GM21786 (cell line): ENCODE measurements around the gene MTMR10.

Experiments
- ATAC-seq: cut with Tn5 transposase; IDR thresholded peaks from one replicate; pipeline ENCODE4 v1.9.1; 2021; ENCODE audit not compliant: unreplicated experiment

Gene MTMR10, protein sequence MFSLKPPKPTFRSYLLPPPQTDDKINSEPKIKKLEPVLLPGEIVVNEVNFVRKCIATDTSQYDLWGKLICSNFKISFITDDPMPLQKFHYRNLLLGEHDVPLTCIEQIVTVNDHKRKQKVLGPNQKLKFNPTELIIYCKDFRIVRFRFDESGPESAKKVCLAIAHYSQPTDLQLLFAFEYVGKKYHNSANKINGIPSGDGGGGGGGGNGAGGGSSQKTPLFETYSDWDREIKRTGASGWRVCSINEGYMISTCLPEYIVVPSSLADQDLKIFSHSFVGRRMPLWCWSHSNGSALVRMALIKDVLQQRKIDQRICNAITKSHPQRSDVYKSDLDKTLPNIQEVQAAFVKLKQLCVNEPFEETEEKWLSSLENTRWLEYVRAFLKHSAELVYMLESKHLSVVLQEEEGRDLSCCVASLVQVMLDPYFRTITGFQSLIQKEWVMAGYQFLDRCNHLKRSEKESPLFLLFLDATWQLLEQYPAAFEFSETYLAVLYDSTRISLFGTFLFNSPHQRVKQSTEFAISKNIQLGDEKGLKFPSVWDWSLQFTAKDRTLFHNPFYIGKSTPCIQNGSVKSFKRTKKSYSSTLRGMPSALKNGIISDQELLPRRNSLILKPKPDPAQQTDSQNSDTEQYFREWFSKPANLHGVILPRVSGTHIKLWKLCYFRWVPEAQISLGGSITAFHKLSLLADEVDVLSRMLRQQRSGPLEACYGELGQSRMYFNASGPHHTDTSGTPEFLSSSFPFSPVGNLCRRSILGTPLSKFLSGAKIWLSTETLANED

DNA sequence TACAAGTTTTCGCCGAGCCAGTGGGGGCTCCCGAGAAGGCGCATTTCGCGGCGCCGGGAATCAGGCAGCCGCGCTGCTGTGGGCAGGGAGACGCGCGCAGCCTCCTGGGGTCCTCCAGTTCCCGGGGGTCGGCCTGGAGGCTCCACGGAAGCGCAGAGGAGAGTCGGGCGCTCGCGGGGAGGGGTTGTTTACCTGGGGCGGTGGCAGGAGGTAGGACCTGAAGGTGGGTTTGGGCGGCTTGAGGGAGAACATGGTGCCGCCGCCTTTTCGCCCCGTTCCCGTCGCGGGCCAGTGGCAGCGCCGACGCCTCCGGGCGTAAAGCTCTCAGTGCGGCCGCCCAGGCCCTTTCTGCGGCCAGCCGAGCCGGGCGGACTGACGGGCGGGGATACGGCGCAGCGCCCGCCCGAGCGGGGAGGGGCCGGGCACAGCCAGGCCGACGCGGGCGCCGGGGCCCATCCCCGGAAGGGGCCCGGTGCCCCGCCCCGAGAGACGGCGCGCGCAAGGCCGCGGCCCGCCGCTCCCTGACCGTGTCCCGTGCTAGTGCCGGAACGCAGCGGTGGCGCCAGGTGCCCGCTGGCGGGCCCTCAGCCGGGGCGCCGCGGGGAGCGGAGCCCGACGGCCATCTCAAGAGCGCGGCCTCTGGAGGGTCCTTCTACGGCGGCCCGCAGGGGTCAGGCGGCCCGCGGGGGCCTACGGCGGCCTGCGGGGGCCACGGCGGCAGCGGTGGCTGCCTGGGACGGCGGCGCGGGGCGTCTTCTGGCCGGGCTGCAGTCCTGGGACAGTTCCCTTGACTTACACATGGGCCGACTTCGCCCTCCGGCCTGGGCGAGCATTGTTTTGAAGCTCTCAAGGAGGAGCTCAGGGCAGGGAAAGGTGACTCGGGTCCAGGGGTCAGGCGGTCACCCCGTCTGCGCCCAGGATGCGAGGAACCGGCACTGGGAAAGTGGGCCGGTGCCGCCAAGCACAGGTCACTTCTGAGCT lies at the start of gene MTMR10:
TSS of gene MTMR10 (minus strand) at position 374 of the 981 bp plus-strand sequence. CDS start at position 252, 122 bp downstream.
- peak; percentile 84 for ATAC-seq

GRCh38 chr15:31040611-31041010 lies 49.2 kb upstream of the MTMR10 start:
- ATAC-seq = no peak

DNA sequence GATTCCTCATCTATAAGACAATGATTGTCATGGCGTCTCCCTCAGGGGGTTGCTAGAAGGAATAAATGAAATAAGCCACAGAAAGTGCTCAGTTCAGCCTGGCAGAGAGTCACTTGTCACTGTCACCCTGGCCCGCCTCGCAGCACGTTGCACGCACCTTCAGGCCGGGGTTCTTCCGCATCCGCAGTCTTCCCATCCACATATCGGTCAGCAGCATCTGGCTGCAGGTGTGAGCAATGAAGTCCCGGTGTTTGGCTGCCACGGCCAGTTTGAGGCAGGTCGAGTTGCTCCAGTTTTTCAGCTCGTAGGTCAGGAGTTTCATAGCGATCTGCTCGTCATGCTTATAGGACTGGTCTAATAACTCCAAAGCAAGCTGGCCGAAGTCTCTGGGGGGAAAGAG lies 48.5 kb upstream of the MTMR10 start:
- no peak for ATAC-seq

GRCh38 chr15:31037731-31038477 lies 46.5 kb upstream of the MTMR10 start:
- no peak for ATAC-seq

GRCh38 chr15:31036783-31037182 lies 45.4 kb upstream of the MTMR10 start:
- ATAC-seq = no peak

DNA sequence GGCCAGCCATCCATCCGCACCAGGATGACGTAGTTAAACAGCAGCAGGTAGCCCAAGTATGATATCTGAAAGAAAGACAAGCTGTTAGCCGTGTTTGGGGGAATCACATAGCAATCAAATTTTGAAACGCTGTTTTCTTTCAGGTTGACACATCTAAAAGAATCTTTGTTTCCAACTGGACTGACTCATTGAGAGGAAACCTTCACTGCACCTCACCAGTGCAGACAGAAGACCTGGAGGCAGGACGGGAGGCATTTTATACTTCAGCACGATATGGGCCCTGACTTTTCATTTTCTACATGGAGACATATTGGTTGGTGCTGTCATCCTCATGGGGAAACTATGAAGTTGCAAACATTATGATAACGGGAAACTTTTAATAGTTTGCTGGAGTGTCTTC lies 44.2 kb upstream of the MTMR10 start:
- no peak for ATAC-seq

DNA sequence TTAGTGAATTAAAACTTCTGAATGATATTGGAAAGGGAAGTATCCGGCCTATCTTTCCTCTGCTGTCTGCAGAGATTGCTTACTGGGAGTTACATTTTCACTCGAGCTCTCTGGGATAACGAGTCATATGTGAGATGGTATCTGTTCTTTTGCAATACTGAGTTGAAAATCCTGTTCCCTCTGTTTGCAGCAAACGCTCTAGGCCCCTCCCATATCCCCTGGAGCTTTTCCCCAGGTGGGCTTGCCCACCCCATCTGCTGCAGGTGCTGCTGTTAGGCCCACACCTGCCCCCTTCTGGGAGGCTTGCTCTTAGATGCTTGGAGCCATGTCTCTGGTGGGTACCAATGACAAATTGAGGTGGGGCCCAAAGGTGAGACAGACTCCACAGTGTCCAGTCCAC lies 42.7 kb upstream of the MTMR10 start:
- ATAC-seq = no peak

DNA sequence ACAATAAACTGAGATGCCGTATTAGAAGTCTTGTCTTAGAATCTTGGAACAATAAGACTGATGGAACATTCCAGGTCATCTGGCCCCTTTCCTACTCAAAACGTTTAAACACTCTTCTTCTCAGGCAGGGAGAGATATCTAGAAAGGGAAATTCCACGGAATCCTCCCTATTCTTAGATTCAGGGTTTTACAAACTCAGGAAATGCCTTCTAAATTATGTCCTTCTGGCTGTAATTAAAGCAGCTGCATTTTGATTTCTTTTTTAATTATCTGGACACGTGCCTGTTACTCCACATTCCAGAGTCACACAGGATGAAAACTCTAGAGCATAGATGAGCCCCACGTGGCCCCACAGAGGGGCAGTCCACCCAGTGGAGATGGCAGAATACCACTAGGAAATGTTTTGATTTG lies 41.5 kb upstream of the MTMR10 start:
- no peak for ATAC-seq

- ATAC-seq = peak; percentile 94
These were observed 40.1 kb upstream of the MTMR10 start for GRCh38 chr15:31031471-31032067.

- ATAC-seq = no peak
These were observed 36.6 kb upstream of the MTMR10 start for GRCh38 chr15:31027910-31028578.

DNA sequence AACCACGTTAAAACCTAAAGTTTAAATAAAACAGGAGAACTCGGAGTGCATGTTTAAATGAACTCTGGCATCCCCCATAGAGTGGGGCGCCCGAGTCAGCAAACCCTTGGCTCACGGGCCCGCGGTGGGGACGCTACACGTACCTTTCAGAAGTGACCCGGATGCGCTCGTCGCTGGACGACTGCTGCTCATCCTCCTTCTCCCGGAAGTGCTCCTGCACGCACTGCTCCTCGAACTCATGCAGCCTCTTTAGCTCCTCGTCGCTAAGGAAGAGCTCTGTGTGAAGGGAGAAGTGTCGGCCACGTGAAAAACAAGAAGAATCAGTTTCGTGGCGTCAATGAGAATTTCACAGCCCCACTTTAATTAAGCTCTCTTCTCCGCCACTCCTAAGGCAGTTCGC lies 34.6 kb upstream of the MTMR10 start:
- ATAC-seq = no peak

GRCh38 chr15:31024979-31025378 lies 33.6 kb upstream of the MTMR10 start:
- no peak for ATAC-seq

DNA sequence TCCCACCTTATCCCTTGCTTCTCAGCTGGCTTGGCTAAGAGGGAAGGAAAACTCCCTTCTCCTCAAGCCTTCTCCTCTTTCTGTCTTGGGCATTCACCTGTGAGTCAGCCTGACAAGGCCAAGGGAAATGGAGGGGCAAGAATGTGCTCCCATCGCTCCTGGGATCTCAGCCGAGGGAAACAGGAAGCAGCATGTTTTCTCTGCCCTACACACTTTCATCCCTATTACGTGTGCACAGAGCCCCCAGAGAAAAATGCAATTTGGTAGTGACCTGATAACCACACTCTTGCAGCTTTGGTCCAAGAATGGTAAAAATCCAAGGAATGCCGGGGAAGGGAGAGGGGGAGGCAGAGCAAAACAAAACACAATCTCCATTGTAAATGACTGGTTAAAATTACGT lies 32.9 kb upstream of the MTMR10 start:
- ATAC-seq = no peak

DNA sequence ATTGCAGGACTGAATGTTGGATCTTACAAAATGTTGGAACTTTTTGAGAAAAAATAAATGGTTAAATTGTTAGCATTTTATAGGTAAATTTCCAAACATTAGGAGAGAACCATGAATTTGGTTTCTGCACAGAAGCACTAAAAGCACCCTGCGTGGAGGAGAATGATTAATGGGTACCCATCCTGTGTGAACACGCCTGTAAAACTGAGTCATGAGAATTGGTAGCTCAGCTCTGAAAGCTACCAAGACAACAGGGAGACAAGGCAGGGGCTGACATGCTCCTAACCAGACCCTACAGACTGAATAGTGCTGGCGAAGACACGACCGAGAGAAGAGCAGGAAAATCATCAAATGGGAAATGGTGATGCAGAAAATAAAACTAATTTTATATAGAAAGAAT lies 32.4 kb upstream of the MTMR10 start:
- ATAC-seq = no peak

DNA sequence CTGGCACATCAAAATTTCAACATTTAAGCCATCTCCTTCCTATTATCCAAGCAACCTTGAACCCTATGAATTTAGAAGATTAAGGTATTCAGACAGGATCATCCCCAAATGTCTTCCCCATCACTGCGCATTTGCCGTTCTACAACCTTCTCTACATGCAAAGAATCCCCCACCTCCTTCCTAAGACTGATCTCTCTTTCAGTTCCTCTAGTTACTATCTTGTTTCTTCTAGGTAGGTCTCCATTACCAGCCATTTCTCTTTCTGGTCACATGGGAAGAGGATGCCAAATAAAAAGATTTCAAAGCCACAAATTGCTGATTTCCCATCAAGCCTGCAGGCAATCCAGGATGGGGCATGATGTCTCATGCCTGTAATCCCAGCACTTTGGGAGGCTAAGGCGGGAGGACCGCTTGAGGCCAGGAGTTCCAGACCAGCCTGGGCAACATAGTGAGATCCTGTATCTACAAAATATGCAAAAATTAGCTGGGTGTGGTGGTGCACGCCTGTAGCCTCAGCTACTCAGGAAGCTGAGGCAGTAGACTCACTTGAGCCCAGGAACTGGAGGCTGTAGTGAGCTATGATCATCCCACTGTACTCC lies 29.7 kb upstream of the MTMR10 start:
- ATAC-seq = no peak

- no peak for ATAC-seq
These were observed 29.1 kb upstream of the MTMR10 start for GRCh38 chr15:31020542-31020941.

DNA sequence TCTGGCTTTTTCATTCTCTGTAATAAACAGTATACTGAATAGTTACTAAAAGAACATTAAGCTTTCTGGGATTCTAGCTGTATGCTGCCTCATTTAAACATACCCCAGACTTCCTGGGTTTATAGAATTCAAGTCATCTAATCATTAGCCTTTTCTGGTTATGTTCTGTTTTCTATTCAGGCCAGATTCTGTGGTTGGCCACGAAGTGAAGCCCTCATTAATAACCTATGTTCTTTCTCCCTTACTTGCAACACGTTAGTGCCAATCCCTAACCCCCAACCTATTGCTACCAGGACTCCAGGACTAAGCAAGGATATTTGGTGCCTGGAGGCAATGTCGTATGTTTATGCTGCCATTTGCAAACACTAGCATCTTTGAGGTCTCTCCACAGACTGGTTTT lies 28.6 kb upstream of the MTMR10 start:
- no peak for ATAC-seq

GRCh38 chr15:31017311-31017710 lies 25.9 kb upstream of the MTMR10 start:
- no peak for ATAC-seq

- no peak for ATAC-seq
These were observed 25.1 kb upstream of the MTMR10 start for GRCh38 chr15:31016446-31016915.
